Esophagus muscularis mucosa (tissue), 4 donors: ENCODE measurements around the gene ZNF134. TPM values are rescaled to one million over a fixed set of nuclear protein-coding genes. Genes with fewer than 3 reads are reported as not detected.

Source experiments
- DNase-seq: peaks from one replicate; pipeline ENCODE4 v3.0.0-alpha.2; 2017; ENCODE audit errors: extremely low spot score
- H3K27ac ChIP-seq, 4 donors: fragments of 200-600 bp; sonication (generic); replicated peaks in 1 of 4; 1 replicate in 3 of 4; 2 replicates in 1 of 4; pipeline ENCODE4 v1.5.1; 2016 to 2019; ENCODE audit warnings: mild to moderate bottlenecking in 1 of 4
- H3K27me3 ChIP-seq, 4 donors: fragments of 200-600 bp; sonication (generic); one replicate each; pipeline versions ENCODE4 v1.5.1 to v1.6.0; 2016 to 2019
- H3K36me3 ChIP-seq, 4 donors: fragments of 200-600 bp; sonication (generic); one replicate each; pipeline ENCODE4 v1.5.1; 2016 to 2019
- H3K4me1 ChIP-seq, 4 donors: fragments of 200-600 bp; sonication (generic); one replicate each; pipeline ENCODE4 v1.5.1; 2016 to 2019
- H3K4me3 ChIP-seq, 4 donors: fragments of 200-600 bp; sonication (generic); 1 replicate in 2 of 4; 2 replicates in 2 of 4; pipeline ENCODE4 v1.5.1; 2016 to 2019; ENCODE audit warnings: mild to moderate bottlenecking in 4 of 4, moderate library complexity in 1 of 4
- H3K9me3 ChIP-seq, 4 donors: fragments of 200-600 bp; sonication (generic); 1 replicate in 3 of 4; 2 replicates in 1 of 4; pipeline ENCODE4 v1.5.1; 2016 to 2019
- EP300 ChIP-seq: sonication (generic); formaldehyde crosslinking; IDR thresholded peaks from one replicate; pipeline ENCODE4 v1.6.1; 2017; ENCODE audit warnings: antibody characterized with exemption
- POLR2A ChIP-seq: fragments of 450-650 bp; IDR thresholded peaks from one replicate; pipeline ENCODE4 v1.6.1; 2017; ENCODE audit warnings: antibody characterized with exemption, moderate library complexity, mild to moderate bottlenecking, low read depth
- POLR2AphosphoS5 ChIP-seq, 2 donors: sonication (generic); formaldehyde crosslinking; IDR thresholded peaks; one replicate each; pipeline ENCODE4 v1.6.1; 2017; ENCODE audit warnings: antibody characterized with exemption in 2 of 2
- WGBS: methylation state at CpG from one replicate; pipeline ENCODE4 v1.1.5; 2018; 5-methylcytosine and 5-hydroxymethylcytosine counted together
- intact Hi-C: fragments of 100-400 bp; cut with DNase I; formaldehyde crosslinking; loops from one replicate; pipeline ENCODE4 v1.15.1; 2023
- total RNA-seq, 4 donors: library from RNA; depleted of rRNA; stranded (reverse); fragments of >200 nt; gene quantifications; one replicate each; pipeline versions ENCODE4 v1.1.0 to v1.2.1, GENCODE V29; 2016
- TF ChIP-seq, protein P1 (sequence below), 3 experiments: fragments of 200-600 bp in 2 of 3; fragments of 450-650 bp in 1 of 3; sonication (generic) in 2 of 3; IDR thresholded peaks; one replicate each; pipeline ENCODE4 v1.5.1; 2017 to 2019; ENCODE audit warnings: antibody characterized with exemption in 3 of 3, mild to moderate bottlenecking in 2 of 3, moderate library complexity in 1 of 3

Gene ZNF134
- total RNA-seq, 4 donors from 2014 or later = 14.5 to 31.3 (median 22.1) TPM

DNA sequence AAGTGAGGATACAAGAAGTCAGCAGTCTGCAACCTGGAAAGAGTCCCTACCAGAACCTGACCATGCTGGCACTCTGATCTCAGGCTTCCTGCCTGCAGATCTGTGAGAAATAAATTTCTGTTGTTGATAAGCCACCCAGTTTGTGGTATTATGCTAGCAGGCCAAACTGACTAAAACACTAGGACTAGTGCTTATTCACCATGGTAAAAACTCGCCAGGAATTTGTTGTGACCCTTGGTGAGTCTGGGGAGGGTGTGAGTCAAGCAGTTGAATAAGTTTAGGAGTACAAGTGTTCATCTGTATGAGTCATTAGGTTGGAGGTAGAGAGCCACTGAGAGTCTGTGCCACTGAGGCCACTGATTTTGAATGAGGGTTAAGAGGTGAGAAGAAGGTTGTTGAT lies 26.5 kb upstream of the ZNF134 start:
- intact Hi-C loops = no loop called here
- H3K4me1 ChIP-seq = peaks cover 17 to 20% (median 18%) of the 10 kb centered on the region in 4 donors
- H3K27ac ChIP-seq = no peak overlapping the region
- WGBS = 100% methylated on average over 1 of the region's 1 CpG
- DNase-seq = no peak
- H3K9me3 ChIP-seq = peaks cover 22 to 91% (median 75%) of the 10 kb centered on the region in 4 donors
- H3K4me3 ChIP-seq = no peak overlapping the region
- H3K27me3 ChIP-seq = no peaks in the 10 kb centered on the region
- peaks cover 35 to 66% (median 48%) of the 10 kb centered on the region in 4 donors for H3K36me3 ChIP-seq
- TF ChIP-seq, protein P1, sequence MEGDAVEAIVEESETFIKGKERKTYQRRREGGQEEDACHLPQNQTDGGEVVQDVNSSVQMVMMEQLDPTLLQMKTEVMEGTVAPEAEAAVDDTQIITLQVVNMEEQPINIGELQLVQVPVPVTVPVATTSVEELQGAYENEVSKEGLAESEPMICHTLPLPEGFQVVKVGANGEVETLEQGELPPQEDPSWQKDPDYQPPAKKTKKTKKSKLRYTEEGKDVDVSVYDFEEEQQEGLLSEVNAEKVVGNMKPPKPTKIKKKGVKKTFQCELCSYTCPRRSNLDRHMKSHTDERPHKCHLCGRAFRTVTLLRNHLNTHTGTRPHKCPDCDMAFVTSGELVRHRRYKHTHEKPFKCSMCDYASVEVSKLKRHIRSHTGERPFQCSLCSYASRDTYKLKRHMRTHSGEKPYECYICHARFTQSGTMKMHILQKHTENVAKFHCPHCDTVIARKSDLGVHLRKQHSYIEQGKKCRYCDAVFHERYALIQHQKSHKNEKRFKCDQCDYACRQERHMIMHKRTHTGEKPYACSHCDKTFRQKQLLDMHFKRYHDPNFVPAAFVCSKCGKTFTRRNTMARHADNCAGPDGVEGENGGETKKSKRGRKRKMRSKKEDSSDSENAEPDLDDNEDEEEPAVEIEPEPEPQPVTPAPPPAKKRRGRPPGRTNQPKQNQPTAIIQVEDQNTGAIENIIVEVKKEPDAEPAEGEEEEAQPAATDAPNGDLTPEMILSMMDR (IDR thresholded peaks at IDR 0.05) = no peak
- TF ChIP-seq POLR2AphosphoS5 (IDR thresholded peaks at IDR 0.05) (no peak), EP300 (no peak), POLR2A (no peak)

DNA sequence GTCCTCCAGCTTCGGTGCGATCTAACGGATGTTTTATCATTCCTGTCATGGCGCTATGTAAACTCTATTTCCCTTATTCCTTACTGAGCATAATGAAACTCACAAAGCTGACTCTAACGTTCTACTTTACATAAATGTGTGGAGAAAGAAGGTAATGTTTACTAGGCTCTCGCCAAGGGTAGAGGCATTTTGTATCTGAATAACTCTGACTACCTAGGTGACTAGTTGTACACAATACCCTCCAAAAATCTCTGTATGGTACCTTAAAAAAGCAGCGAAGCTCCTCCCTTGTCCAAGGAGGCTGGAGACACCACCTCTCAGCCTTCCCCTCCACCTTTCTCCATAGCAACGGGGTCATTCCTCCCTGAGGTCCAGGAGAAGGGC lies 14.7 kb upstream of the ZNF134 start:
- no peaks in the 10 kb centered on the region for H3K27me3 ChIP-seq
- 58% methylated on average over 8 of the region's 8 CpGs for WGBS
- DNase-seq = no peak
- H3K4me1 ChIP-seq = peaks cover 7 to 20% (median 20%) of the 10 kb centered on the region in 4 donors
- H3K36me3 ChIP-seq = peaks cover 2 to 18% (median 11%) of the 10 kb centered on the region in 4 donors
- peaks cover 0 to 35% (median 16%) of the 10 kb centered on the region in 4 donors for H3K9me3 ChIP-seq
- TF ChIP-seq POLR2AphosphoS5 (IDR thresholded peaks at IDR 0.05) (no peak), EP300 (no peak)
- TF ChIP-seq, protein P1 (IDR thresholded peaks at IDR 0.05) = no peak
- peak overlapping the region; percentile 47 to 70 (median 60) for H3K27ac ChIP-seq
- H3K4me3 ChIP-seq = peak overlapping the region; percentile 79 to 91 (median 83)
- intact Hi-C loops = no loop called here

DNA sequence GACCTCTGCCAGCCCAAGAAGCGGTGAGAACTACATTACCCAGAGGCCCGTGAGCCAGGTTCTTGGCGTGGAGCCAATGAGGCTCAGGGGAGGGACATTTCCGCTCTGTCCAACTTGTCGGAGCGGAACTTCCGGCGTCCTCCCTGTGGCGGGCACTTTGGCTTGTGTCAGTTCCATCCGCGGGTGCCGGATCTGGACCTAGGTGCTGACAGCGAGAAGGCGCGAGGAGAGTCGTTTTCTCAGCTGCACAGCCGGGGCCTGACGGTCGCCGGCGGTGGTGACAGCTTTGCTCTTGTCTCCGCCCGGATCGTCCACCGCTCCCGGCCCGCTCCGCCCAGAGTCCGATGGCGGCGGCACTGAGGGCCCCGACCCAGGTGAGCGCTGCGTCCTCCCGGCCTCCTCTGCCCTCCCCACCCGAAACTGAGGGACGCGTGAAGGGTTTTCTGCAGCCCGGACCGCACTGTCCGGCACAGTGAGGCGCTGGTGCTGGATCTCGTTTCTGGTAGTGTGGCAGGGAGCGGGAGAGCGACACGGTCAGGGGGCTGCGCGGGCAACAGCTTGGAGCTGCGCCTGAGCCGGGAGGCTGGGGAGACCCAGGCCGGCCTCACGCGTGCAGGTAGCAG lies 14.2 kb upstream of the ZNF134 start, which contains the start of gene ZNF530:
TSS of gene ZNF530 (plus strand) at position 125 of the 623 bp plus-strand sequence. CDS start 4,461 bp downstream, outside the sequence.
- DNase-seq = peak; percentile 98
- H3K9me3 ChIP-seq = peaks cover 0 to 35% (median 20%) of the 10 kb centered on the region in 4 donors
- peak within 1 kb of the TSS; percentile 79 to 91 (median 83) for H3K4me3 ChIP-seq
- H3K36me3 ChIP-seq = peaks cover 7 to 23% (median 16%) of the 10 kb centered on the region in 4 donors
- WGBS = under 1% methylated on average over 17 of the region's 53 CpGs
- peaks cover 7 to 20% (median 20%) of the 10 kb centered on the region in 4 donors for H3K4me1 ChIP-seq
- no peaks in the 10 kb centered on the region for H3K27me3 ChIP-seq
- peak within 1 kb of the TSS; percentile 47 to 70 (median 60) for H3K27ac ChIP-seq
- intact Hi-C loops = no loop called here
- TF ChIP-seq, protein P1 (IDR thresholded peaks at IDR 0.05) = no peak
- TF ChIP-seq POLR2AphosphoS5 (IDR thresholded peaks at IDR 0.05) = peak; percentile 88 to 95

DNA sequence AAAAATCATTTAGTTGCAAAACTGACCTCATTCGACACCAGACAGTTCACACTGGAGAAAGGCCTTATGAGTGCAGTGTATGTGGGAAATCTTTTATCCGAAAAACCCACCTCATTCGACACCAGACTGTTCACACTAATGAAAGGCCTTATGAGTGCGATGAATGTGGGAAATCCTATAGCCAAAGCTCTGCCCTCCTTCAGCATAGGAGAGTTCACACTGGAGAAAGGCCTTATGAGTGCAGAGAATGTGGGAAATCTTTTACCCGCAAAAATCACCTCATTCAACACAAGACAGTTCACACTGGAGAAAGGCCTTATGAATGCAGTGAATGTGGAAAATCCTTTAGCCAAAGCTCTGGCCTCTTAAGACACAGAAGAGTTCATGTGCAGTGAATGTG lies 7.1 kb upstream of the ZNF134 start:
- 100% methylated on average over 5 of the region's 5 CpGs for WGBS
- H3K4me3 ChIP-seq = no peak overlapping the region
- H3K36me3 ChIP-seq = peaks cover 26 to 54% (median 47%) of the 10 kb centered on the region in 4 donors
- H3K4me1 ChIP-seq = no peaks in the 10 kb centered on the region
- peaks cover 4 to 72% (median 52%) of the 10 kb centered on the region in 4 donors for H3K9me3 ChIP-seq
- intact Hi-C loops = no loop called here
- no peaks in the 10 kb centered on the region for H3K27me3 ChIP-seq
- DNase-seq = no peak
- TF ChIP-seq, protein P1 (IDR thresholded peaks at IDR 0.05) = no peak
- TF ChIP-seq POLR2A (no peak), POLR2AphosphoS5 (IDR thresholded peaks at IDR 0.05) (no peak), EP300 (no peak)
- H3K27ac ChIP-seq = no peak overlapping the region
